Omental fat pad (tissue), 4 donors: Measurements from ENCODE around the gene PTAFR. TPM values are rescaled to one million over a fixed set of nuclear protein-coding genes. Genes with fewer than 3 reads are reported as not detected.

Experiments used
- ATAC-seq: fragments of 150-250 bp; one replicate; pipeline ENCODE4 v1.9.1; 2016; ENCODE audit warnings: mild to moderate bottlenecking, moderate library complexity; ENCODE audit not compliant: low FRiP score
- DNase-seq: peaks from one replicate; pipeline ENCODE4 v3.0.0-alpha.2; 2019; ENCODE audit warnings: low spot score
- total RNA-seq, 4 donors: library from RNA; depleted of rRNA; stranded (reverse); fragments of >200 nt; gene quantifications; one replicate each; pipeline ENCODE4 v1.1.0, GENCODE V29; 2016
- TF ChIP-seq, protein P1 (sequence below), 3 donors: fragments of 450-650 bp; IDR thresholded peaks; one replicate each; pipeline ENCODE4 v1.5.1; 2016 to 2017; ENCODE audit warnings: antibody characterized with exemption in 3 of 3, mild to moderate bottlenecking in 3 of 3, moderate library complexity in 2 of 3

PTAFR gene
- total RNA-seq, 4 donors from 2014 or later = 8.2 to 28.3 (median 19.0) TPM

DNA sequence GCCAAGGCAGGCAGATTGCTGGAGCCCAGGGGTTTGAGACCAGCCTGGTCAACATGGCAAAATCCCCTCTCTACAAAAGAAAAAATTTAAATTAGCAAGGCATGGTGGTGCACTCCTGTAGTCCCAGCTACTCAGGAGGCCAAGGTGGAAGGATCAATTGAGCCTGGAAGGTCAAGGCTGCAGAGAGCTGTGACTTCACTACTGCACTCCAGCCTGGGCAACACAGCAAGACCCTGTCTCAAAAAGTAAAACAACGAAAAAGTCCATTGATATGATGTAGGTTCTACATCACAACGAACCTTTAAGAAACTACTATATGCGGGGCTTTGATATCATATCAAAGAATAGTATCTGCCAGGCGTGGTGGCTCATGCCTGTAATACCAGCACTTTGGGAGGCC is 20.9 kb downstream of the PTAFR start:
- TF ChIP-seq, protein P1, sequence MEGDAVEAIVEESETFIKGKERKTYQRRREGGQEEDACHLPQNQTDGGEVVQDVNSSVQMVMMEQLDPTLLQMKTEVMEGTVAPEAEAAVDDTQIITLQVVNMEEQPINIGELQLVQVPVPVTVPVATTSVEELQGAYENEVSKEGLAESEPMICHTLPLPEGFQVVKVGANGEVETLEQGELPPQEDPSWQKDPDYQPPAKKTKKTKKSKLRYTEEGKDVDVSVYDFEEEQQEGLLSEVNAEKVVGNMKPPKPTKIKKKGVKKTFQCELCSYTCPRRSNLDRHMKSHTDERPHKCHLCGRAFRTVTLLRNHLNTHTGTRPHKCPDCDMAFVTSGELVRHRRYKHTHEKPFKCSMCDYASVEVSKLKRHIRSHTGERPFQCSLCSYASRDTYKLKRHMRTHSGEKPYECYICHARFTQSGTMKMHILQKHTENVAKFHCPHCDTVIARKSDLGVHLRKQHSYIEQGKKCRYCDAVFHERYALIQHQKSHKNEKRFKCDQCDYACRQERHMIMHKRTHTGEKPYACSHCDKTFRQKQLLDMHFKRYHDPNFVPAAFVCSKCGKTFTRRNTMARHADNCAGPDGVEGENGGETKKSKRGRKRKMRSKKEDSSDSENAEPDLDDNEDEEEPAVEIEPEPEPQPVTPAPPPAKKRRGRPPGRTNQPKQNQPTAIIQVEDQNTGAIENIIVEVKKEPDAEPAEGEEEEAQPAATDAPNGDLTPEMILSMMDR (IDR thresholded peaks at IDR 0.05) = no peak

DNA sequence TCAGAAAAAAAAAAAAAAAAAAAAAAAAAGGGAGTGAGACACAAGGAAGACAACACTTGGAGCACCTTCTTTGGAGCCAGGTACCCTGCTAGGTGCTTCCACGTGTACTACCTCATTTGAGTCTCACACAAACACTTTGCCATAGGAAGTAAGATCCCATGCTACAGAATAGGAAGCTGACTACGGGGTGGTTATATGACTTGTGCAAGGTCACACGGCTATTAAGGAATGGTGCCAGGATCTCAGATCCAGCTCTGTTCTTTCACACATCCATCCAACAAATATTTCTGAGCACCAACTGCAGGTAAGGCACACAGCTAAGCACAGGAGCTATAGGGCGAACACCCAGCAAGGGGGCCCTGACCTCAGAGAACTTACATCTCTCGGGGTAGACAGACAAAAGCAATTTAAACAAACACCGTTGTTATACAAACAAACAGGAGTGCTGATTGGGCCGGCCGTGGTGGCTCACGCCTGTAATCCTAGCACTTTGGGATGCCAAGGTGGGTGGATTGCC is 22.4 kb downstream of the PTAFR start:
- DNase-seq (no peak), ATAC-seq (no peak)
- TF ChIP-seq, protein P1 (IDR thresholded peaks at IDR 0.05) = no peak

More for the DNA sequence above, 20.9 kb downstream of the PTAFR start:
- ATAC-seq (no peak), DNase-seq (no peak)

DNA sequence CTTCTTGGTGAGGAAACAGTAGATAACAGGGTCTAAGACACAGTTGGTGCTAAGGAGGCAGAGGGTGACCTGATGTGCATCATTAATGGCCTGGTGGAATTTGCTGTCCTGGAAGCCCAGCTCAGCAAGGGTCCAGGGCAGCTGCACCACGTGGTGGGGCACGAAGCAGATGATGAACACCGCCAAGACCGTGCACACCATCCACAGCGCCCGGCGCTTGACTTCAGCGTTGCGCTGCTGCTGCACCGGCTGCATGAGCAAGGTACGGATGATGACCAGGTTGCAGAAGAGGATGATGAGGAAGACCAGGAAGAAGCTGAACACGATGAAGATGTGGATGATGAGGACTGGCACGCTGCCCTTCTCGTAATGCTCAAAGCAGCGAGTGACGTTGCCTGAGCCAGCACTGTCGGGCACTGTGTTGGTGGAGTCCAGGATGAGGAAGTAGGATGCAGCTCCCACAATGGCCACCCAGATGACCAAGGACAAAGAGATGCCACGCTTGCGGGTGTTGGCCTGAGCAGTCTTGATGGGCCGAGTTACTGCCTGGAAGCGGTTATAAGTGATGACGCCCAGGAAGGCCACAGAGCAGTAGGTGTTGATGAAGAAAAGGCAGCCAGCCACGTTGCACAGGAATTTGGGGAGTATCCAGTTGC is 26.2 kb downstream of the PTAFR start:
- TF ChIP-seq, protein P1 (IDR thresholded peaks at IDR 0.05) = no peak
- DNase-seq (no peak), ATAC-seq (no peak)

DNA sequence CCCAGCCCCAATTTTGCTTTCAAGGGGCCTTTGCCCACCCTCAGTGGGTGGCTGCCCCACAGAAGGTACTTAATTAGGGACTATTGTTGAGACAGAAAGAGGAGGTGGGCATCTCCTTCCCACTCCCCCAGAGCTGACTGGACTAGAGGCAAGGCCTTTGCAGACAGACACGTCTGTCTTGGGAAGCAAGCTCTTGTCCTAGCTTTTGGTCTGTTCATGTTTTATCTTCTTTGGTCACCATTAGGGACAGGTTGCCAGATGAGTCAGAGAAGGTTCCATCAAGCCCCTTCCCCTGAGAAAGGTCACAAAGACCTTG is 27.7 kb downstream of the PTAFR start:
- DNase-seq (no peak), ATAC-seq (no peak)
- TF ChIP-seq, protein P1 (IDR thresholded peaks at IDR 0.05) = no peak

DNA sequence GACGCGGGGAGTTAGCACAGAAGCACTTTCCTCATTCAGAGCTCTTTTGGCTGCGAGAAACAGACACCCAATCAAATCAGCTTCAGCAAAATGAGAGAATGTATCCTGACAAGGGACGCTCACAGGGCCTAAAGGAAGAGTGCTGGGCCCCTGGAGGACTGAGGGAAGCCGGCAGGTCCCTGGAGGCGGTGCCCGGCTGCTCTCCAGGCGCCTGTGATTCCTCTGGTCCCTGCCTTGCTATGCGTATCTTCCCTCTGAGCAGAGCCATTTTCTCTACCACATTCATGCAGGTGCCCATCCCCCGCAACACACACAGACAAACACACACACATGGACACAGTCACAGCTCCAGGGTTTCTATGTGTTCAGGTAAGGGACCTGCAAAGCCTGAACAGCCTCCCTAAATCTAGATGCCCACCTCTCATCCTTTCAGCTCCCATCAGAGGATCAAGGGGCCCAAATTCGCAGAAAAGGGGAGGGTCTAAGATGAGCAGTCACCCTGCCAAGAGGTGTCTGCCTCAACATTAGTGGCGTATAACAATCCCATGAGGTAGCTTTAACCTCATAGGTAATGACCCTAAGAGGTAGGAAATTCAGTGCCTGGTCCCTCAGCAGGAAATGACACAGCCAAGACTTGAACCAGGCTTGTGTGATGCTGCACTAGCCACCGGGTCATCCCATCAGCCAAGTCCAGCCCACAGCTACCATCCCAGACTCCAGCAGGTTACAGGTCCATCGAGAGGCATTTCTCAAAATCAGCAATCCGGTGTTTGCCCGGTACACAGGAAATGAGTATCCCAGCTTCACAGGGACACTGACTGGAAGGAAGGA is 29.0 kb downstream of the PTAFR start:
- DNase-seq (no peak), ATAC-seq (no peak)
- TF ChIP-seq, protein P1 (IDR thresholded peaks at IDR 0.05) = no peak

DNA sequence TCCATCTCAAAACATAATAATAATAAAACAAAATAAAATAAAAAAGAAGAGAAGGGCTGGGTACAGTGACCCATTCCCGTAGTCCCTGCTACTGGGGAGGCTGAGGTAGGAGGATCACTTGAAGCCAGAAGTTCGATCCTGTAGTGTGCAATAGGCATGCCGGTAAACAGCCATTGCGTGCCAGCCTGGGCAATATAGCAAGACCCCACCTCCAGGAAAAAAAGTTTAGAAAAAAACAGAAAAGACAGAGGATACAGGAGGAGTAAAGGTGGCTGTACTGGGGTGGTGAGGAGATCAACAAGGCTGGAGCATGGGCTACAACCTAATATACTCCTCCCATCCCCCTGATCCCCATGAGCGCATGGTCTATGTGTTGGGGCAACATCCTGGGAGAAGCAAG is 30.8 kb downstream of the PTAFR start:
- TF ChIP-seq, protein P1 (IDR thresholded peaks at IDR 0.05) = no peak
- no peak for ATAC-seq
- DNase-seq = no peak
